Measurements from ENCODE around the gene ZDHHC19.

- TF ChIP-seq EZH2 (IDR thresholded peaks at IDR 0.05; ENCODE audit: borderline replicate concordance, low read depth, low read length, severe bottlenecking) (no peak), CTCF (IDR thresholded peaks at IDR 0.05; ENCODE audit: borderline replicate concordance, extremely low read depth, low read length, poor library complexity, severe bottlenecking) (no peak)
These were observed 61.8 kb downstream of the ZDHHC19 start for GRCh38 chr3:196149375-196149774.

All from DND-41 (cell line).